Endothelial cell of umbilical vein (primary cell): ENCODE measurements around the gene TCF20.

ENCODE experiments used
- CTCF ChIP-seq, 2 donors: IDR thresholded peaks; 1 replicate in 1 of 2; 2 replicates in 1 of 2; pipeline ENCODE4 v1.5.1; 2011; ENCODE audit warnings: low read length in 2 of 2, mild to moderate bottlenecking in 2 of 2, moderate library complexity in 2 of 2, control low read depth in 1 of 2, inconsistent platforms in 1 of 2, low read depth in 1 of 2; ENCODE audit not compliant: insufficient read depth in 1 of 2; ENCODE audit errors: extremely low read depth in 1 of 2
- JUN ChIP-seq: IDR thresholded peaks from 2 replicates; pipeline ENCODE4 v1.6.1; 2011; ENCODE audit warnings: borderline replicate concordance, low read depth; ENCODE audit not compliant: insufficient read length, insufficient read depth
- MYC ChIP-seq: IDR thresholded peaks from one replicate; pipeline ENCODE4 v1.6.1; 2011; ENCODE audit warnings: mild to moderate bottlenecking, low read depth, low read length
- POLR2A ChIP-seq: IDR thresholded peaks from 2 replicates; pipeline ENCODE4 v1.6.1; 2012; ENCODE audit warnings: low read depth, mild to moderate bottlenecking, control low read depth, low read length
- POLR2AphosphoS5 ChIP-seq: IDR thresholded peaks from 2 replicates; pipeline ENCODE4 v1.6.1; 2012; ENCODE audit warnings: low read depth, mild to moderate bottlenecking, control low read depth, low read length, moderate library complexity; ENCODE audit not compliant: insufficient read depth

- TF ChIP-seq POLR2A (no peak), CTCF (IDR thresholded peaks at IDR 0.05; ENCODE audit: extremely low read depth in 1 of 2, insufficient read depth in 1 of 2, low read depth in 1 of 2, low read length in 2 of 2) (no peak), JUN (no peak), MYC (no peak), POLR2AphosphoS5 (no peak)
Measured at GRCh38 chr22:42225841-42226240, 44.6 kb downstream of the TCF20 start.
